ENCODE measurements around the gene KIFC1.

KIFC1 gene

GRCh38 chr6:33423777-33424176, 32.2 kb downstream of the KIFC1 start:
- Histone ChIP-seq H3K27me3 (ENCODE audit: insufficient read depth, low read length, poor library complexity) (no peaks in the 10 kb centered on the region), H2AFZ (ENCODE audit: low read depth, low read length) (no peak overlapping the region), H3K4me3 (ENCODE audit: low read depth in 1 of 2, low read length in 2 of 2) (no peak overlapping the region), H3K36me3 (ENCODE audit: insufficient read depth, low read length) (peaks cover 7% of the 10 kb centered on the region), H3K9ac (ENCODE audit: low read depth, low read length) (no peak overlapping the region), H3K79me2 (ENCODE audit: insufficient read depth, low read length) (peaks cover 33% of the 10 kb centered on the region), H3K4me1 (ENCODE audit: insufficient read depth, low read length) (peaks cover 85% of the 10 kb centered on the region), H3K27ac (ENCODE audit: low read length) (no peak overlapping the region), H3K4me2 (ENCODE audit: insufficient read depth, low read length) (0 out of 2 replicates have a peak overlapping the region, but pooled peaks have one; percentile 88), H3K9me3 (ENCODE audit: insufficient read depth, low read length, severe bottlenecking) (no peaks in the 10 kb centered on the region), H4K20me1 (ENCODE audit: insufficient read depth, low read length) (peaks cover 8% of the 10 kb centered on the region)
- ATAC-seq (ENCODE audit: insufficient read depth, low read depth) (no peak), DNase-seq (no peak)
- TF ChIP-seq CTCF (IDR thresholded peaks at IDR 0.05; ENCODE audit: borderline replicate concordance, extremely low read depth, low read length, poor library complexity, severe bottlenecking), result no peak
- TF ChIP-seq EZH2 (IDR thresholded peaks at IDR 0.05; ENCODE audit: borderline replicate concordance, low read depth, low read length, severe bottlenecking), result no peak

GRCh38 chr6:33424855-33425667, 33.4 kb downstream of the KIFC1 start:
- H3K4me1 ChIP-seq (ENCODE audit: insufficient read depth, low read length), result peaks cover 80% of the 10 kb centered on the region
- peaks cover 7% of the 10 kb centered on the region for H3K36me3 ChIP-seq (ENCODE audit: insufficient read depth, low read length)
- peak overlapping the region; percentile 58 for H3K9ac ChIP-seq (ENCODE audit: low read depth, low read length)
- ATAC-seq (ENCODE audit: insufficient read depth, low read depth) (no peak), DNase-seq (no peak)
- peak overlapping the region; percentile 88 for H3K4me2 ChIP-seq (ENCODE audit: insufficient read depth, low read length)
- peak overlapping the region; percentile 28 to 67; a peak in 3 of 4 replicates for H3K4me3 ChIP-seq (ENCODE audit: low read depth in 1 of 2, low read length in 2 of 2)
- H2AFZ ChIP-seq (ENCODE audit: low read depth, low read length), result peak overlapping the region; percentile 71
- peaks cover 16% of the 10 kb centered on the region for H4K20me1 ChIP-seq (ENCODE audit: insufficient read depth, low read length)
- peak overlapping the region; percentile 64 for H3K27ac ChIP-seq (ENCODE audit: low read length)
- H3K9me3 ChIP-seq (ENCODE audit: insufficient read depth, low read length, severe bottlenecking), result no peaks in the 10 kb centered on the region
- H3K79me2 ChIP-seq (ENCODE audit: insufficient read depth, low read length), result peaks cover 37% of the 10 kb centered on the region
- TF ChIP-seq EZH2 (IDR thresholded peaks at IDR 0.05; ENCODE audit: borderline replicate concordance, low read depth, low read length, severe bottlenecking) (no peak), CTCF (IDR thresholded peaks at IDR 0.05; ENCODE audit: borderline replicate concordance, extremely low read depth, low read length, poor library complexity, severe bottlenecking) (no peak)
- H3K27me3 ChIP-seq (ENCODE audit: insufficient read depth, low read length, poor library complexity), result no peaks in the 10 kb centered on the region

DNA sequence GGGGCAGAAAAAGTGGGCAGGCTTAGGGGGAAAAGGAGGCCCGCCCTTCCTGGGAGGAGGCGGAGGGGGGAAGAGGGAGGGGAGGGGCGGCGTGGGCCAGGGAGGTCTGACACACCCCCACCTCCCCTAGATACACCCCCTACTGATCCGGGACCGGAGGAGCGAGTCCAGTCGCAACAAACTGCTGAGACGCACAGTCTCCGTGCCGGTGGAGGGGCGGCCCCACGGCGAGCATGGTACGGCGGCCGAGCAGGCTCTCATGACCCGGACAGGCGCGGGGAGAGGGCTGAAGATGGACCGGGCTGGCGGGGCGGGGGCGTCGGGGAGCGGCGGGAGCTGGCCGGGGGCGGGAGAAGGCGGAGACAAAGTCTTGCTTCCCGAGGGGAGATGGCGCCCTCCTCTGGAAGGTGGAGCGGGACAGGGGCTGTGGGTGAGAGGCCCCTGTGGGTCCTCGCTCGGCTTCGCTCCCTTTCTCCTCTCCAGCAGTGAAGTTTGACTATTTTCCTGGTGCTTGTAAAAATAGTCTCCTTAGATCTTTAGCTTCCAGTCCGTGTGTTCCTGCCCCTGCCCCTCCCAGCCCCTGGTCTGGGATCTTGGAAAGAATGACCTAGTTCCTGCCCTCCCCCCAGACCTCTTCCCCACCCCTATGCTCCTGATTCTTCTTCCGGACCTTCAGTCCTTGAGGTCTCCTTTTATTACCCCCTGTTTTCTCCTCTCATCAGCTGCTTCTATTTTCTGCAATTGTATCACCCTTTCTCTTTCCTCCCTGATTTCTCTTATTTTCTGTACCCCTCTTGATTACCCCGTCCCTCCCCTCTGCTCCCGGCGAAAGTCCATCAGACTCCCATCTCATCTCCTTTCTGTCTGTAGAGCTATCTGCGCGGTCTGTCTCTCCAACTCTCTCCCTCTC, 34.3 kb downstream of the KIFC1 start:
- Histone ChIP-seq H2AFZ (ENCODE audit: low read depth, low read length) (peak overlapping the region; percentile 71), H3K27me3 (ENCODE audit: insufficient read depth, low read length, poor library complexity) (no peaks in the 10 kb centered on the region), H4K20me1 (ENCODE audit: insufficient read depth, low read length) (peaks cover 23% of the 10 kb centered on the region), H3K9ac (ENCODE audit: low read depth, low read length) (peak overlapping the region; percentile 58), H3K79me2 (ENCODE audit: insufficient read depth, low read length) (peaks cover 36% of the 10 kb centered on the region), H3K27ac (ENCODE audit: low read length) (peak overlapping the region; percentile 64), H3K9me3 (ENCODE audit: insufficient read depth, low read length, severe bottlenecking) (no peaks in the 10 kb centered on the region), H3K4me3 (ENCODE audit: low read depth in 1 of 2, low read length in 2 of 2) (peak overlapping the region; percentile 28 to 67; a peak in 3 of 4 replicates), H3K4me2 (ENCODE audit: insufficient read depth, low read length) (peak overlapping the region; percentile 88), H3K36me3 (ENCODE audit: insufficient read depth, low read length) (peaks cover 7% of the 10 kb centered on the region), H3K4me1 (ENCODE audit: insufficient read depth, low read length) (peaks cover 75% of the 10 kb centered on the region)
- DNase-seq (peak; percentile 87), ATAC-seq (ENCODE audit: insufficient read depth, low read depth) (peak; percentile 82)
- TF ChIP-seq CTCF (IDR thresholded peaks at IDR 0.05; ENCODE audit: borderline replicate concordance, extremely low read depth, low read length, poor library complexity, severe bottlenecking) (peak; percentile 73), EZH2 (IDR thresholded peaks at IDR 0.05; ENCODE audit: borderline replicate concordance, low read depth, low read length, severe bottlenecking) (no peak)

Measured in DND-41 (cell line).